ENCODE measurements around the gene KIAA1217.

- no peak for TF ChIP-seq TAF1 (IDR thresholded peaks at IDR 0.05; ENCODE audit: low read depth, low read length)
- no peak for TF ChIP-seq POLR2A (IDR thresholded peaks at IDR 0.05; ENCODE audit: low read depth, low read length)
- no peak for TF ChIP-seq SPI1 (IDR thresholded peaks at IDR 0.05; ENCODE audit: low read depth, low read length)
- TF ChIP-seq POLR2AphosphoS5 (IDR thresholded peaks at IDR 0.05; ENCODE audit: low read depth, low read length): no peak
- no peak for TF ChIP-seq POU2F2 (IDR thresholded peaks at IDR 0.05; ENCODE audit: low read depth, low read length)
- no peak for TF ChIP-seq PAX5 (IDR thresholded peaks at IDR 0.05; ENCODE audit: insufficient read depth, low read length, severe bottlenecking)
Observed at GRCh38 chr10:24493165-24493564, 284.2 kb downstream of the KIAA1217 start.

Data from GM12891 (cell line).